H1 (cell line): ENCODE results near the gene PHYHD1. TPM values are rescaled to one million over a fixed set of nuclear protein-coding genes. Genes with fewer than 3 reads are reported as not detected.

Experiments used
- CTCF ChIA-PET: fragments of 300-600 bp; sonication (Branson Sonifier 250); formaldehyde crosslinking; loops from one replicate; lab custom pipeline; 2021; ENCODE audit not compliant: partially characterized antibody; lab: Charles Lee
- POLR2A ChIA-PET: fragments of 300-600 bp; sonication (Branson Sonifier 250); formaldehyde crosslinking; loops from one replicate; lab custom pipeline; 2021; ENCODE audit warnings: inconsistent platforms; ENCODE audit not compliant: partially characterized antibody; lab: Charles Lee
- DNase-seq, 2 experiments: peaks; one replicate each; pipeline versions ENCODE4 v3.0.0 to v3.0.0-alpha.2; 2010 to 2022; ENCODE audit warnings: low spot score in 2 of 2, low read depth in 1 of 2, mixed read lengths in 1 of 2
- FAIRE-seq: peaks from 2 replicates; lab custom pipeline; 2011; peaks lifted over from hg19 to GRCh38; lab: Jason Lieb, UNC
- H2AFZ ChIP-seq: 2 replicates; pipeline ENCODE4 v1.8.1; 2012; ENCODE audit warnings: low read length, inconsistent platforms
- H2AK5ac ChIP-seq: 2 replicates; pipeline ENCODE4 v1.6.1; 2013; ENCODE audit warnings: low read depth, low read length
- H2BK120ac ChIP-seq: replicated peaks from 2 replicates; pipeline ENCODE3; 2013; ENCODE audit warnings: low read depth, low read length, inconsistent platforms
- H2BK12ac ChIP-seq: 2 replicates; pipeline ENCODE4 v1.6.1; 2013; ENCODE audit warnings: low read depth, low read length
- H2BK15ac ChIP-seq: 2 replicates; pipeline ENCODE4 v1.6.1; 2013; ENCODE audit warnings: low read length
- H2BK20ac ChIP-seq: 2 replicates; pipeline ENCODE4 v1.6.1; 2013; ENCODE audit warnings: low read length
- H2BK5ac ChIP-seq: 2 replicates; pipeline ENCODE4 v1.6.1; 2013; ENCODE audit warnings: low read depth, low read length
- H3K14ac ChIP-seq: 2 replicates; pipeline ENCODE4 v1.6.1; 2013; ENCODE audit warnings: inconsistent platforms; ENCODE audit not compliant: insufficient read length
- H3K18ac ChIP-seq: 2 replicates; pipeline ENCODE4 v1.6.1; 2013; ENCODE audit warnings: low read length; ENCODE audit errors: extremely low read depth
- H3K23ac ChIP-seq: 2 replicates; pipeline ENCODE4 v1.6.1; 2013; ENCODE audit warnings: inconsistent platforms; ENCODE audit not compliant: insufficient read length
- H3K23me2 ChIP-seq: 2 replicates; pipeline ENCODE4 v1.6.1; 2013; ENCODE audit warnings: low read depth, low read length
- H3K27ac ChIP-seq: 2 replicates; pipeline ENCODE4 v1.6.1; 2011; ENCODE audit warnings: low read depth, low read length, inconsistent platforms
- H3K27me3 ChIP-seq, 4 experiments: replicated peaks in 1 of 4; 1 replicate in 1 of 4; 2 replicates in 3 of 4; pipeline versions ENCODE4 v1.6.1 to v1.8.1; 2011 to 2013; ENCODE audit warnings: low read length in 3 of 4, mild to moderate bottlenecking in 3 of 4, inconsistent platforms in 2 of 4, mixed read lengths in 2 of 4, moderate library complexity in 1 of 4; ENCODE audit not compliant: control insufficient read depth in 3 of 4, insufficient read depth in 3 of 4; ENCODE audit errors: extremely low read depth in 1 of 4
- H3K36me3 ChIP-seq, 4 experiments: 2 replicates each; pipeline versions ENCODE4 v1.6.1 to v1.8.1; 2011 to 2013; ENCODE audit warnings: mild to moderate bottlenecking in 4 of 4, low read length in 3 of 4, moderate library complexity in 2 of 4, control low read depth in 1 of 4, inconsistent platforms in 1 of 4; ENCODE audit not compliant: insufficient read depth in 4 of 4, control insufficient read depth in 2 of 4
- H3K4ac ChIP-seq: replicated peaks from 2 replicates; pipeline ENCODE3; 2013; ENCODE audit warnings: low read length, low read depth, mixed read lengths, inconsistent platforms; ENCODE audit not compliant: insufficient read length
- H3K4me1 ChIP-seq, 4 experiments: replicated peaks in 1 of 4; 1 replicate in 1 of 4; 2 replicates in 3 of 4; pipeline versions ENCODE4 v1.6.1 to v1.8.1; 2011 to 2013; ENCODE audit warnings: low read length in 3 of 4, inconsistent platforms in 2 of 4, mixed read lengths in 1 of 4; ENCODE audit not compliant: insufficient read depth in 4 of 4, control insufficient read depth in 3 of 4
- H3K4me2 ChIP-seq, 2 experiments: 2 replicates each; pipeline versions ENCODE4 v1.6.1 to v1.8.1; 2011 to 2013; ENCODE audit warnings: low read depth in 2 of 2, low read length in 2 of 2, control low read depth in 1 of 2, inconsistent platforms in 1 of 2, mild to moderate bottlenecking in 1 of 2; ENCODE audit not compliant: insufficient read depth in 1 of 2
- H3K4me3 ChIP-seq, 4 experiments: fragments of 200-600, 300-600 bp in 1 of 4; sonication (generic), shearing (Covaris generic), sonication (Bioruptor Twin) in 1 of 4; 2 replicates each; pipeline versions ENCODE4 v1.5.1 to v1.8.1; 2011 to 2016; ENCODE audit warnings: low read length in 4 of 4, low read depth in 3 of 4, control low read depth in 2 of 4, inconsistent platforms in 2 of 4, mild to moderate bottlenecking in 2 of 4, mixed read lengths in 1 of 4, moderate library complexity in 1 of 4; ENCODE audit not compliant: insufficient read depth in 2 of 4; ENCODE audit errors: extremely low read depth in 1 of 4
- H3K56ac ChIP-seq: replicated peaks from 2 replicates; pipeline ENCODE3; 2013; ENCODE audit warnings: low read depth, mild to moderate bottlenecking, mixed read lengths, low read length, inconsistent platforms; ENCODE audit not compliant: insufficient read length
- H3K79me1 ChIP-seq: 2 replicates; pipeline ENCODE4 v1.6.1; 2013; ENCODE audit warnings: low read depth, low read length, control low read depth
- H3K79me2 ChIP-seq, 2 experiments: 2 replicates each; pipeline versions ENCODE4 v1.6.1 to v1.8.1; 2012 to 2013; ENCODE audit warnings: low read length in 2 of 2, mild to moderate bottlenecking in 2 of 2, inconsistent platforms in 1 of 2; ENCODE audit not compliant: insufficient read depth in 2 of 2, control insufficient read depth in 1 of 2
- H3K9ac ChIP-seq, 4 experiments: replicated peaks in 1 of 4; 1 replicate in 1 of 4; 2 replicates in 3 of 4; pipeline versions ENCODE4 v1.6.1 to v1.8.1; 2011 to 2013; ENCODE audit warnings: low read depth in 3 of 4, low read length in 3 of 4, control low read depth in 2 of 4, mild to moderate bottlenecking in 2 of 4, moderate library complexity in 2 of 4, inconsistent platforms in 1 of 4; ENCODE audit errors: extremely low read depth in 1 of 4
- H3K9me3 ChIP-seq, 2 experiments: 2 replicates each; pipeline versions ENCODE4 v1.6.1 to v1.8.1; 2012 to 2013; ENCODE audit warnings: mild to moderate bottlenecking in 2 of 2, moderate library complexity in 2 of 2, control low read depth in 1 of 2, inconsistent platforms in 1 of 2, low read depth in 1 of 2, low read length in 1 of 2, mixed read lengths in 1 of 2; ENCODE audit not compliant: insufficient read depth in 2 of 2
- H4K20me1 ChIP-seq, 2 experiments: replicated peaks in 1 of 2; 2 replicates each; pipeline versions ENCODE3 to v1.8.1; 2011 to 2013; ENCODE audit warnings: inconsistent platforms in 2 of 2, low read length in 2 of 2, mild to moderate bottlenecking in 1 of 2; ENCODE audit not compliant: insufficient read depth in 2 of 2, control insufficient read depth in 1 of 2
- H4K5ac ChIP-seq: 2 replicates; pipeline ENCODE4 v1.6.1; 2013; ENCODE audit warnings: low read length, low read depth, mixed read lengths, inconsistent platforms; ENCODE audit not compliant: insufficient read length
- H4K8ac ChIP-seq: 2 replicates; pipeline ENCODE4 v1.8.0; 2013; ENCODE audit warnings: mild to moderate bottlenecking, moderate library complexity, low read length, inconsistent platforms; ENCODE audit not compliant: insufficient read depth; ENCODE audit errors: extremely low read depth
- H4K91ac ChIP-seq: replicated peaks from 2 replicates; pipeline ENCODE3; 2013; ENCODE audit warnings: low read length, mixed read lengths, inconsistent platforms; ENCODE audit not compliant: insufficient read length
- BACH1 ChIP-seq: IDR thresholded peaks from 2 replicates; pipeline ENCODE4 v1.6.1; 2012; ENCODE audit warnings: low read length, improper control_type of control experiment
- CHD1 ChIP-seq: IDR thresholded peaks from 2 replicates; pipeline ENCODE4 v1.6.1; 2012; ENCODE audit warnings: low read depth, low read length, improper control_type of control experiment
- CTBP2 ChIP-seq: IDR thresholded peaks from 2 replicates; pipeline ENCODE4 v1.7.0; 2011; ENCODE audit warnings: borderline replicate concordance, mild to moderate bottlenecking, moderate library complexity, mixed read lengths, low read length; ENCODE audit not compliant: insufficient read depth, insufficient read length
- GTF2F1 ChIP-seq: IDR thresholded peaks from 2 replicates; pipeline ENCODE4 v1.6.1; 2012; ENCODE audit warnings: low read depth, low read length, improper control_type of control experiment, borderline replicate concordance
- HDAC2 ChIP-seq, 2 experiments: fragments of 300-600 bp in 1 of 2; sonication (generic) in 1 of 2; IDR thresholded peaks; 2 replicates each; pipeline ENCODE4 v1.6.1; 2011 to 2012; ENCODE audit warnings: low read depth in 2 of 2, low read length in 2 of 2, mild to moderate bottlenecking in 2 of 2, moderate library complexity in 2 of 2, borderline replicate concordance in 1 of 2, inconsistent platforms in 1 of 2
- NRF1 ChIP-seq: IDR thresholded peaks from 2 replicates; pipeline ENCODE4 v1.6.1; 2011; ENCODE audit warnings: mild to moderate bottlenecking, low read depth, low read length, improper control_type of control experiment
- RBBP5 ChIP-seq: IDR thresholded peaks from 2 replicates; pipeline ENCODE4 v1.7.1; 2012; ENCODE audit warnings: low read depth, mild to moderate bottlenecking, inconsistent platforms, low read length, moderate library complexity, borderline replicate concordance
- RNF2 ChIP-seq: fragments of 200-900, 300-1000 bp; sonication (generic); IDR thresholded peaks from 2 replicates; pipeline ENCODE4 v1.7.1; 2016; ENCODE audit warnings: borderline replicate concordance, low read depth, mild to moderate bottlenecking, antibody characterized with exemption, low read length; ENCODE audit not compliant: poor library complexity, severe bottlenecking; ENCODE audit errors: missing control alignments
- SP1 ChIP-seq: IDR thresholded peaks from 2 replicates; pipeline ENCODE4 v1.6.1; 2011; ENCODE audit warnings: low read depth, low read length
- TEAD4 ChIP-seq: IDR thresholded peaks from 2 replicates; pipeline ENCODE4 v1.6.1; 2012; ENCODE audit warnings: low read depth, low read length, inconsistent platforms, mixed read lengths
- ZNF274 ChIP-seq: IDR thresholded peaks from 2 replicates; pipeline ENCODE4 v1.7.0; 2012; ENCODE audit warnings: low read length, borderline replicate concordance; ENCODE audit errors: extremely low read depth
- WGBS, 2 experiments: shearing (Covaris generic) in 1 of 2; methylation state at CpG; one replicate each; pipeline versions ENCODE4 v1.1.6 to v1.1.7; 2013 to 2015; ENCODE audit warnings: low lambda C conversion rate in 2 of 2, mixed read lengths in 2 of 2, inconsistent platforms in 1 of 2, low coverage in 1 of 2, missing lambda C conversion rate in 1 of 2; ENCODE audit not compliant: insufficient replicate concordance in 2 of 2, insufficient coverage in 1 of 2, insufficient read length in 1 of 2; ENCODE audit errors: extremely low coverage in 1 of 2, missing lambda C conversion rate in 1 of 2; 5-methylcytosine and 5-hydroxymethylcytosine counted together
- polyA plus RNA-seq, 7 experiments: library from polyadenylated mRNA; depleted of rRNA in 3 of 7; stranded (reverse) in 5 of 7; unstranded in 2 of 7; fragments of >200 nt in 5 of 7; fragments of 200-250 nt in 2 of 7; gene quantifications; 1 replicate in 5 of 7; 2 replicates in 1 of 7; 4 replicates in 1 of 7; pipeline versions ENCODE4 v1.2.1 to v1.2.3, GENCODE V29; 2011 to 2013; ENCODE audit warnings: missing spikeins in 2 of 7, mixed read lengths in 2 of 7
- total RNA-seq: library from RNA; stranded (reverse); fragmentation: NEBNext Ultra II Directional; extraction: Animal tissue kit (Norgen Biotek cat#: 25700); gene quantifications from 2 replicates; pipeline ENCODE4 v1.2.1, GENCODE V29; 2021
- TF ChIP-seq, protein P1 (sequence below): IDR thresholded peaks from 2 replicates; pipeline ENCODE4 v1.6.1; 2012; ENCODE audit warnings: inconsistent platforms

The PHYHD1 gene
- total and polyA plus RNA-seq, 2 of the 8 experiments (the other 6 are each of a cell fraction or from before 2014, with no cell fraction given) = 14.1 to 25.6 TPM

DNA sequence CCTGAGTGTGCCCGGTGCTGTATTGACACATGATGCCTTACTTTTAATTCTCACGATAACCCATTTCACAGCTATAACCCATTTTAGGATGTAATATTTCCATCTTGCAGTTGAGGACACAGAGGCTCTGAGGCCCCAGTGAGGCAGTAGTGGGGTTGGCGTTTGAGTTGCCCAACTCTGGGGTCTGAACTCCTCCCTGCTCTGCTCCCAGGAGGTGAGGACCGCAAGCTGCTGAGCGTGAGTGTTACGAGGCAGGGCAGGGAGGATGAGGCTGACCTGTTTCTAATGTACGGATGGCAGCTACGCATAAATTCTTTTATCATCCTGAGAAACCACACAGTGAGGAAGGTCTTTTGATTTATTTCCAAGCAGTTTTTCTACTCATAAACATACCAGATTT, 27.4 kb upstream of the PHYHD1 start:
- Histone ChIP-seq H3K79me1 (peaks cover 5% of the 10 kb centered on the region), H3K4me3 (no peak overlapping the region), H4K5ac (no peak overlapping the region), H3K9ac (no peak overlapping the region), H4K91ac (no peak overlapping the region), H3K9me3 (no peaks in the 10 kb centered on the region), H3K4me1 (peaks cover under 1 to 29% (median 13%) of the 10 kb centered on the region in 4 experiments), H3K14ac (no peak overlapping the region), H2BK20ac (no peak overlapping the region), H3K79me2 (peaks cover 0 to 86% of the 10 kb centered on the region in 2 experiments; a peak in 3 of 4 replicates), H3K4me2 (no peak overlapping the region), H2BK12ac (0 out of 2 replicates have a peak overlapping the region, but pooled peaks have one; percentile 27), H3K56ac (no peak overlapping the region), H3K27me3 (no peaks in the 10 kb centered on the region), H4K8ac (no peak overlapping the region), H2BK15ac (no peak overlapping the region), H3K4ac (no peak overlapping the region), H2AFZ (no peak overlapping the region), H2BK5ac (no peak overlapping the region; the same call in 1 of the 2 replicates), H3K27ac (no peak overlapping the region), H4K20me1 (peaks cover 0 to 16% of the 10 kb centered on the region in 2 experiments), H2AK5ac (no peak overlapping the region), H2BK120ac (no peak overlapping the region), H3K18ac (no peak overlapping the region), H3K23me2 (no peaks in the 10 kb centered on the region), H3K23ac (no peak overlapping the region), H3K36me3 (peaks cover 2 to 18% (median 6%) of the 10 kb centered on the region in 4 experiments; a peak in 5 of 8 replicates)
- 95% methylated on average over 8 of the region's 8 CpGs; no CpG with 5 or more reads in 1 of the 2 experiments for WGBS, 2 experiments
- no peak for FAIRE-seq
- CTCF ChIA-PET = interaction anchor here (1.0 to 1.3 kb wide), 4 partner anchors 15 to 75 kb away, joined by 3 to 6 read pairs (median 4); partner anchors contain the start of gene ENDOG
- POLR2A ChIA-PET = interaction anchor here (0.7 kb wide), 1 partner anchor 46 kb away, joined by 3 read pairs; no protein-coding TSS in a partner anchor
- no peak for DNase-seq
- TF ChIP-seq CTBP2 = no peak
- TF ChIP-seq, protein P1, sequence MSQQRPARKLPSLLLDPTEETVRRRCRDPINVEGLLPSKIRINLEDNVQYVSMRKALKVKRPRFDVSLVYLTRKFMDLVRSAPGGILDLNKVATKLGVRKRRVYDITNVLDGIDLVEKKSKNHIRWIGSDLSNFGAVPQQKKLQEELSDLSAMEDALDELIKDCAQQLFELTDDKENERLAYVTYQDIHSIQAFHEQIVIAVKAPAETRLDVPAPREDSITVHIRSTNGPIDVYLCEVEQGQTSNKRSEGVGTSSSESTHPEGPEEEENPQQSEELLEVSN = no peak
- no peak for TF ChIP-seq SP1
- TF ChIP-seq RBBP5 = no peak
- no peak for TF ChIP-seq CHD1
- no peak for TF ChIP-seq ZNF274
- TF ChIP-seq NRF1 = no peak
- no peak for TF ChIP-seq RNF2
- no peak for TF ChIP-seq GTF2F1
- no peak for TF ChIP-seq HDAC2 (IDR thresholded peaks at IDR 0.05; ENCODE audit: borderline replicate concordance in 1 of 2, low read depth in 2 of 2, low read length in 2 of 2)
- no peak for TF ChIP-seq BACH1
- TF ChIP-seq TEAD4 = no peak
